GM23338 (cell line): ENCODE data around the gene PTPN9. TPM values are rescaled to one million over a fixed set of nuclear protein-coding genes. Genes with fewer than 3 reads are reported as not detected.
"Not testable (repeated sequence)": the region's sequence is repeated elsewhere in the genome, so short reads cannot be mapped to it uniquely, and the experiment has no call there.

ENCODE experiments used
- ATAC-seq: fragments of 200-7000 bp; cut with Tn5 transposase; 3 replicates; pipeline ENCODE4 v1.9.1; 2020
- DNase-seq: peaks from one replicate; pipeline ENCODE4 v3.0.0-alpha.2; 2015; ENCODE audit warnings: low spot score
- H2AFZ ChIP-seq: fragments of 200-600 bp; sonication (generic); 2 replicates; pipeline ENCODE4 v1.8.0; 2016; ENCODE audit warnings: antibody characterized with exemption, mild to moderate bottlenecking, moderate library complexity
- H3F3A ChIP-seq: fragments of 200-600 bp; sonication (generic); replicated peaks from 2 replicates; pipeline ENCODE4 v1.8.0; 2017; ENCODE audit warnings: antibody characterized with exemption, mixed run types, low read depth
- H3K27ac ChIP-seq: fragments of 200-600 bp; sonication (generic); 2 replicates; pipeline ENCODE4 v1.6.1; 2016; ENCODE audit warnings: low read depth
- H3K27me3 ChIP-seq: fragments of 200-600 bp; sonication (generic); 2 replicates; pipeline ENCODE4 v1.8.0; 2016; ENCODE audit warnings: mild to moderate bottlenecking, mixed run types, moderate library complexity; ENCODE audit not compliant: insufficient read depth
- H3K36me3 ChIP-seq: fragments of 200-600 bp; sonication (generic); 2 replicates; pipeline ENCODE4 v1.8.0; 2016; ENCODE audit warnings: mild to moderate bottlenecking; ENCODE audit not compliant: insufficient read depth
- H3K4me1 ChIP-seq: fragments of 200-600 bp; sonication (generic); 2 replicates; pipeline ENCODE4 v1.8.0; 2016; ENCODE audit warnings: mild to moderate bottlenecking, moderate library complexity; ENCODE audit not compliant: insufficient read depth
- H3K4me2 ChIP-seq: fragments of 200-600 bp; sonication (generic); 2 replicates; pipeline ENCODE4 v1.7.1; 2017; ENCODE audit warnings: mixed run types
- H3K4me3 ChIP-seq: fragments of 200-600 bp; sonication (generic); 2 replicates; pipeline ENCODE4 v1.6.1; 2016; ENCODE audit warnings: mixed run types
- H3K79me2 ChIP-seq: fragments of 200-600 bp; sonication (generic); replicated peaks from 2 replicates; pipeline ENCODE4 v1.8.0; 2017; ENCODE audit warnings: mild to moderate bottlenecking; ENCODE audit not compliant: insufficient read depth
- H3K9me2 ChIP-seq: fragments of 200-600 bp; sonication (generic); 2 replicates; pipeline ENCODE4 v1.8.0; 2017; ENCODE audit not compliant: insufficient read depth
- H4K20me1 ChIP-seq: fragments of 200-600 bp; sonication (generic); replicated peaks from 2 replicates; pipeline ENCODE4 v1.8.0; 2017; ENCODE audit warnings: mild to moderate bottlenecking; ENCODE audit not compliant: insufficient read depth
- H3K27ac Mint-ChIP-seq: 2 replicates; pipeline ENCODE4 v1.8.0; 2020; ENCODE audit warnings: inconsistent platforms, mild to moderate bottlenecking, moderate library complexity, mixed read lengths
- H3K27me3 Mint-ChIP-seq: 3 replicates; pipeline ENCODE4 v1.8.0; 2022; ENCODE audit warnings: low read depth, mild to moderate bottlenecking, moderate library complexity, mixed read lengths, inconsistent platforms; ENCODE audit not compliant: insufficient read depth, poor library complexity
- H3K36me3 Mint-ChIP-seq: 3 replicates; pipeline ENCODE4 v1.8.0; 2021; ENCODE audit warnings: low read depth, mild to moderate bottlenecking, inconsistent platforms, moderate library complexity, mixed read lengths
- H3K4me1 Mint-ChIP-seq: 3 replicates; pipeline ENCODE4 v1.8.0; 2020; ENCODE audit warnings: mild to moderate bottlenecking, inconsistent platforms, mixed read lengths
- H3K4me3 Mint-ChIP-seq: 3 replicates; pipeline ENCODE4 v1.8.0; 2021; ENCODE audit warnings: moderate library complexity, mild to moderate bottlenecking, inconsistent platforms, mixed read lengths
- H3K9me3 Mint-ChIP-seq: 3 replicates; pipeline ENCODE4 v1.8.0; 2020; ENCODE audit warnings: moderate library complexity, mild to moderate bottlenecking, inconsistent platforms, mixed read lengths
- CREB1 ChIP-seq: fragments of 250-450 bp; sonication (Bioruptor Pico); IDR thresholded peaks from 2 replicates; pipeline ENCODE4 v1.5.0; 2020; ENCODE audit warnings: low read depth, mild to moderate bottlenecking, moderate library complexity
- CTCF ChIP-seq, 2 experiments: fragments of 200-600 bp in 1 of 2; sonication (generic) in 1 of 2; conservative IDR thresholded peaks; 2 replicates each; pipeline versions ENCODE4 v1.5.1 to v1.6.1; 2016 to 2017; ENCODE audit warnings: antibody characterized with exemption in 2 of 2, low read depth in 2 of 2, mild to moderate bottlenecking in 2 of 2, moderate library complexity in 1 of 2
- EZH2 ChIP-seq: fragments of 200-600 bp; sonication (generic); IDR thresholded peaks from one replicate; pipeline ENCODE4 v1.8.0; 2017; ENCODE audit warnings: antibody characterized with exemption, mild to moderate bottlenecking, low read depth; ENCODE audit not compliant: unreplicated experiment
- EZH2phosphoT487 ChIP-seq: fragments of 200-600 bp; sonication (generic); IDR thresholded peaks from one replicate; pipeline ENCODE4 v1.8.1; 2018; ENCODE audit warnings: antibody characterized with exemption; ENCODE audit not compliant: unreplicated experiment
- JUNB ChIP-seq: IDR thresholded peaks from one replicate; pipeline ENCODE4 v1.6.1; 2016; ENCODE audit warnings: antibody characterized with exemption; ENCODE audit not compliant: unreplicated experiment
- POLR2AphosphoS5 ChIP-seq: IDR thresholded peaks from 2 replicates; pipeline ENCODE4 v1.6.1; 2016; ENCODE audit warnings: antibody characterized with exemption, low read depth
- REST ChIP-seq: IDR thresholded peaks from one replicate; pipeline ENCODE4 v1.6.1; 2018; ENCODE audit warnings: antibody characterized with exemption; ENCODE audit not compliant: unreplicated experiment
- ZNF114 ChIP-seq: fragments of 250-450 bp; sonication (Bioruptor Pico); IDR thresholded peaks from 2 replicates; pipeline ENCODE4 v1.5.0; 2020; ENCODE audit warnings: mild to moderate bottlenecking, moderate library complexity
- ZNF331 ChIP-seq: fragments of 250-450 bp; sonication (Bioruptor Pico); IDR thresholded peaks from 2 replicates; pipeline ENCODE4 v1.5.0; 2020; ENCODE audit warnings: low read depth, mild to moderate bottlenecking, moderate library complexity
- ZNF462 ChIP-seq: fragments of 250-450 bp; sonication (Bioruptor Pico); IDR thresholded peaks from 2 replicates; pipeline ENCODE4 v1.5.0; 2020; ENCODE audit warnings: mild to moderate bottlenecking, moderate library complexity
- polyA plus RNA-seq: library from polyadenylated mRNA; unstranded; fragments of >200 nt; fragmentation: Nextera tagmentation; extraction: Ambion mirVana; gene quantifications from 2 replicates; pipeline ENCODE4 v1.2.1, GENCODE V29; 2016
- total RNA-seq: library from RNA; depleted of rRNA; stranded (reverse); fragments of >200 nt; shearing (Covaris generic); gene quantifications from 2 replicates; pipeline ENCODE4 v1.2.3, GENCODE V29; 2014

Gene PTPN9
- total and polyA plus RNA-seq, 2 experiments from 2014 or later, result 12.1 to 32.7 TPM

GRCh38 chr15:75477094-75477493 is 102.0 kb downstream of the PTPN9 start:
- not testable (repeated sequence) for H3K9me3 Mint-ChIP-seq, H2AFZ ChIP-seq, H3K9me2 ChIP-seq, H3F3A ChIP-seq, ATAC-seq, H3K27me3 ChIP-seq, H3K4me1 ChIP-seq, H3K4me1 Mint-ChIP-seq, H3K4me3 ChIP-seq, H3K27ac ChIP-seq, DNase-seq, H3K4me2 ChIP-seq, H3K4me3 Mint-ChIP-seq, H3K27ac Mint-ChIP-seq, H3K27me3 Mint-ChIP-seq, H4K20me1 ChIP-seq, H3K79me2 ChIP-seq
- peaks cover 56% of the 10 kb centered on the region for H3K36me3 Mint-ChIP-seq
- peaks cover 30% of the 10 kb centered on the region for H3K36me3 ChIP-seq

GRCh38 chr15:75468913-75469598 is 110.1 kb downstream of the PTPN9 start:
- Mint-ChIP-seq H3K4me1 (no peaks in the 10 kb centered on the region), H3K36me3 (peaks cover 71% of the 10 kb centered on the region), H3K27ac (no peak overlapping the region), H3K4me3 (no peak overlapping the region), H3K9me3 (no peaks in the 10 kb centered on the region), H3K27me3 (peaks cover 1% of the 10 kb centered on the region)
- no peaks in the 10 kb centered on the region for H3K4me1 ChIP-seq
- H2AFZ ChIP-seq, result no peak overlapping the region
- H3K79me2 ChIP-seq, result no peaks in the 10 kb centered on the region
- no peak overlapping the region for H3K27ac ChIP-seq
- H3K4me3 ChIP-seq, result no peak overlapping the region
- peaks cover 50% of the 10 kb centered on the region for H3K36me3 ChIP-seq
- no peaks in the 10 kb centered on the region for H3F3A ChIP-seq
- H3K4me2 ChIP-seq, result no peak overlapping the region
- DNase-seq, result no peak
- ATAC-seq, result no peak
- no peaks in the 10 kb centered on the region; the same call in 1 of the 2 replicates for H3K9me2 ChIP-seq
- H3K27me3 ChIP-seq, result no peaks in the 10 kb centered on the region
- no peaks in the 10 kb centered on the region; the same call in 1 of the 2 replicates for H4K20me1 ChIP-seq
- TF ChIP-seq JUNB, result no peak
- TF ChIP-seq EZH2phosphoT487, result no peak
- no peak for TF ChIP-seq CREB1 (CRISPR knock-in tag)
- TF ChIP-seq ZNF114, result no peak
- TF ChIP-seq EZH2, result no peak
- no peak for TF ChIP-seq REST
- TF ChIP-seq POLR2AphosphoS5, result no peak
- TF ChIP-seq ZNF462 (CRISPR knock-in tag), result no peak
- TF ChIP-seq CTCF (conservative IDR thresholded peaks at IDR 0.05; ENCODE audit: low read depth in 2 of 2), result no peak
- TF ChIP-seq ZNF331 (CRISPR knock-in tag), result no peak
